ENCODE results near the gene IHH.

Gene IHH

DNA sequence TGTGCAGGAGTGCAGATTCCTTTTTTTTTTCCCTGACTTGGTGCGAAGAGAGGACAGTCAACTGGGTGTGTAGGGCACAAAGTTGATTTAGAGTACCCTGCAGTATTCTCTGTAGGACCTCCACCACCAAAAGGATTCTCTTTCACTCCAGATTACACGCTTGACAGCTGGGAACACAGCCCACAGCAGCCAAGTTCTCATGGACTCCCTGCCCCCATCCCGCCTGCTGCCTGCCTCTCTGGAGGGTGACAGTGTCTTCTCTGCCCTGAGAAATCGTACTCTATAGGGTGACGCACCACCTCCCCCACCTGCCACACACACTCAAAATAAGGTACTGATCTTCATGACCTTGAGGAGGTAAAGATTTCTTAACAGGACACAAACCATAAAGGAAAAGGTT is 26.6 kb upstream of the IHH start:
- Histone ChIP-seq H3K9ac (ENCODE audit: low read length) (no peak overlapping the region), H3K4me1 (ENCODE audit: control insufficient read depth, insufficient read depth, low read length) (peaks cover 25% of the 10 kb centered on the region), H3K9me3 (ENCODE audit: control insufficient read depth, low read length) (no peaks in the 10 kb centered on the region), H3K4me3 (ENCODE audit: low read length) (no peak overlapping the region), H3K27me3 (ENCODE audit: control insufficient read depth, insufficient read depth, low read length) (no peaks in the 10 kb centered on the region), H3K36me3 (ENCODE audit: control insufficient read depth, insufficient read depth, low read length) (no peaks in the 10 kb centered on the region)

DNA sequence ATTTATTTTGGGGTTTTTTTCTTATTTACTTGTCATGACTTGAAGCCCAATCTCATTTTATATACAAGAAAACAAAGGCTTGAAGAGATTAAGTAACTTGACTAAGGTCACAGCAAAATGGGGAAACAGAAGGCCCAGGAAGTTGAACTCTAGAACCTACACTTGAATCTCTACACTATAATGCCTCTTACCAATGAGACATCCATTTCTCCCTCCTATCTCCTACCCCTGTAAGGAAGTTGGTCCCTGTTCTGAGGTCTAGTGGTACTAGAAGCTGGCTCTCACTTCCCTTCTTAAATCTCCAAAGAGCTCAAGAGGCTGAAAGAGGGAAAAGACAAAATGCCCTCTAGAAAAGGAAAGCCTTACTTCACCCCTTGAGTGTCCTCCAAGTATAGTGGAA is 25.5 kb upstream of the IHH start:
- Histone ChIP-seq H3K36me3 (ENCODE audit: control insufficient read depth, insufficient read depth, low read length) (no peaks in the 10 kb centered on the region), H3K9ac (ENCODE audit: low read length) (no peak overlapping the region), H3K4me1 (ENCODE audit: control insufficient read depth, insufficient read depth, low read length) (peaks cover 31% of the 10 kb centered on the region), H3K9me3 (ENCODE audit: control insufficient read depth, low read length) (no peaks in the 10 kb centered on the region), H3K27me3 (ENCODE audit: control insufficient read depth, insufficient read depth, low read length) (no peaks in the 10 kb centered on the region), H3K4me3 (ENCODE audit: low read length) (no peak overlapping the region)

DNA sequence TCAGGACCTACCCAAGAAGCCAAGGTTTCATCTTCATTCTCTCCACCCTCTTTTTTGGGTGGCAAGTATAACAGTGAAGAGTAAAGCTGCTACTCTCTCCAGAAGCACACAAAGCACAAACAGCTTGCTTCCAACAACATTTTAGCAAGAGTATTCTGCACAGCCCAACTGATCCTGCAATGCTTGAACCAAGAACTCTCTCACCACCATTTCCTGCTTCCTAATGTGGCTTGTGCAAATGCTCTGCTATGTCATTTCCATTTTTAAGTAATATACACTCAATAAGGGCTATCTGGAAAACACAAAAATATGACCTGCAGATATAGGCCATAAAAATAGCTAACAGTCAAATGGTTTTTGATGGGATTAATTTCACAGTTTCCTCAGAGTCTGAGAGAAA is 24.1 kb upstream of the IHH start:
- Histone ChIP-seq H3K36me3 (ENCODE audit: control insufficient read depth, insufficient read depth, low read length) (no peaks in the 10 kb centered on the region), H3K9ac (ENCODE audit: low read length) (no peak overlapping the region), H3K27me3 (ENCODE audit: control insufficient read depth, insufficient read depth, low read length) (no peaks in the 10 kb centered on the region), H3K9me3 (ENCODE audit: control insufficient read depth, low read length) (no peaks in the 10 kb centered on the region), H3K4me1 (ENCODE audit: control insufficient read depth, insufficient read depth, low read length) (peaks cover 40% of the 10 kb centered on the region), H3K4me3 (ENCODE audit: low read length) (no peak overlapping the region)

DNA sequence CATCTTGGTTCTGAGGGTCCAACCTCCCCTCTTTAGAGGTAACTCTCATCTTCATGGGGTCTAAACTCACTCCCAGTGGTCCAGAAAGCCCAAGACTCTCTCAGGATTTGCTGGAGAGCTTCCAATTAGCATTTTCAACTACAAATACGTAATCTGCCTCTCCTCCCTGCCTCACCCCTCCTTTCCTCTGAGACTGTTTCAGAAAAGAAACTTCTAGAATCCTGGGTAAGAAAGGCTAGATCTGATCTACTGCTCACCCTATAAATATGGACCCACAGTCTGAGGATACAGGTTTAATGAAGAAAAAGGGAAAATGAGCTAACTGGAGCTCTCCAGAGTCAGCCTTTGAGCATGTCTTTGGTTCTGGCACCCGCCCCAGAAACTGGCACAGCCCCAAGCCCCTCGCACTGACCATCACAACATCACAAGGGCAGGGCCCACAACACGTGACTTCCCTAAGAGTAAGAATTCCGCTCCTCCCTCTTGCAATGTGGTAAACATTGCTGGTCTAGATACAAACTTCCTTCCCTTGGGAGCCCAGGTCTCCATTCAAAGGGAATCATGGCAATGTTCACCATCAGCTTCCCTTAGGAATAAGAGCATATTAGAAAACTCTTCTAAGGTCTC is 21.7 kb upstream of the IHH start:
- Histone ChIP-seq H3K4me1 (ENCODE audit: control insufficient read depth, insufficient read depth, low read length) (peaks cover 60% of the 10 kb centered on the region), H3K27me3 (ENCODE audit: control insufficient read depth, insufficient read depth, low read length) (no peaks in the 10 kb centered on the region), H3K4me3 (ENCODE audit: low read length) (peak overlapping the region; percentile 16), H3K9me3 (ENCODE audit: control insufficient read depth, low read length) (no peaks in the 10 kb centered on the region), H3K9ac (ENCODE audit: low read length) (peak overlapping the region; percentile 56), H3K36me3 (ENCODE audit: control insufficient read depth, insufficient read depth, low read length) (no peaks in the 10 kb centered on the region)

DNA sequence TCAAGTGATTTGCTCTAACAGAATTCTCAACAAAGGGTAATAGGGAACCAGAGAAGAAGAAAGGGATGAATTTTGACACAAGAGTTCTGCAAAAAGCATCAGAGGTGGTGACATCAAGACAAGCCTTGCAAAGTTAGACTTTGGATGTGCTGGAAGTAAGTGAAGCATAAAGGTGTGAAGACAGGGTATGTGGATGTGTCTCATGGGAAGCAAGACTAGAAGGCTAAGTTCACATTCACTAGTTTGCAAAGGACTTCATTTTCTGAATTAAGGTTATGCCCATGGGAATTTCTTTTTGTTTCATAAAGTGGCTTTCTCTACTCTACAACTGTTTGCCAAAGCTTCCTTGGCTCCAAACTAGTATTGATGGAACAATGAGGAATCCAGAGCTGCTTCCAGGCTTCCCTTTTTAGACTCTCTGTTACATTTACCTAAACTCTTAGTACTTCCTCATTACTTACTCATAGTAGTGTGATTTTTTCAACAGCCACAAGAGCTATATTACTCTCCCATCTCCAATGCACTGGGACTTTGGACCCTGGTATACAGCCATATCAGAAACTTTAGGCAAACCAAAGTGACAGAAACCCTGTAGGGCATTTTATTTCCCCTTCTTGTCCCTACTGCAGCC is 21.1 kb upstream of the IHH start:
- no peaks in the 10 kb centered on the region for H3K36me3 ChIP-seq (ENCODE audit: control insufficient read depth, insufficient read depth, low read length)
- peak overlapping the region; percentile 16 for H3K4me3 ChIP-seq (ENCODE audit: low read length)
- peaks cover 60% of the 10 kb centered on the region for H3K4me1 ChIP-seq (ENCODE audit: control insufficient read depth, insufficient read depth, low read length)
- no peaks in the 10 kb centered on the region for H3K9me3 ChIP-seq (ENCODE audit: control insufficient read depth, low read length)
- no peaks in the 10 kb centered on the region for H3K27me3 ChIP-seq (ENCODE audit: control insufficient read depth, insufficient read depth, low read length)
- peak overlapping the region; percentile 56 for H3K9ac ChIP-seq (ENCODE audit: low read length)

DNA sequence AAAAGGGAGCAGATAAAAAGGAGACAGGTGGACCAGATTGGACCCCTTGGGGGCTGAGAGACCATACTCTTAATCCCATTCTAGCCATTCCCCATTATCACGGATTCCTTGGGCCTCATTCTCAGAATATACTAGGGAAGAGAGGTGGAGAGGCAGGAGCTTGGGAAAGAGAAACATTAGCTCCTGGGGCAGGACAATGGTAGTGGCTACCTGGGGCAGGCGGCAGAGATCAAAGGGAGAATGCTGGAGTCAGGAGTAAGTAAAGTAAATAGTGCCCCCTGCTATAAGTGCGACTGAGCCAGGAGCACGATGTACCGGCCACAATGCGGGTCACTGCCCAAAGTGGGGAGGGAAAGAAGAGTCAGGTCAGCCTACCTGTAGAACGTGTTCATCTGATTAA is 20.4 kb upstream of the IHH start:
- Histone ChIP-seq H3K9ac (ENCODE audit: low read length) (peak overlapping the region; percentile 9), H3K27me3 (ENCODE audit: control insufficient read depth, insufficient read depth, low read length) (no peaks in the 10 kb centered on the region), H3K9me3 (ENCODE audit: control insufficient read depth, low read length) (no peaks in the 10 kb centered on the region), H3K4me3 (ENCODE audit: low read length) (no peak overlapping the region), H3K4me1 (ENCODE audit: control insufficient read depth, insufficient read depth, low read length) (peaks cover 56% of the 10 kb centered on the region), H3K36me3 (ENCODE audit: control insufficient read depth, insufficient read depth, low read length) (no peaks in the 10 kb centered on the region)

DNA sequence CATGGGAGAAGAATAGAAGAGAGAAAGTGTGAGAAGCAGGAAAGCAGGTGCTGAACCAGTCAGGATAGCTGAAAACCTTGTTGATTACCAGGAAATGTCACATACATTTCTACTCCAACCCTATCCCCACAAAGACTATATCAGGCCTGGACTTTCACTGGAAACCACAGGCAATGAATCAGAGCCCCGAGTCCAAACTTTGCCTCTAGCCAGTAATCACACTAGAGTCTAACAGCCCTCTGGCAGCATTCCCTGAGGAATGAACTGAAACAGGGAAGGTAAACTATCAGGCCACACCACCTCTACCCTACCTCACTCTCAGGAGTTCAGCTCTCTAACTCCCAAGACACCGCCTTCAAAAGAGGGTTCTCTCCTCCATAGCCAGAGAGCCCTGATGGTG is 18.7 kb upstream of the IHH start:
- Histone ChIP-seq H3K4me3 (ENCODE audit: low read length) (no peak overlapping the region), H3K36me3 (ENCODE audit: control insufficient read depth, insufficient read depth, low read length) (no peaks in the 10 kb centered on the region), H3K9me3 (ENCODE audit: control insufficient read depth, low read length) (no peaks in the 10 kb centered on the region), H3K9ac (ENCODE audit: low read length) (peak overlapping the region; percentile 36), H3K27me3 (ENCODE audit: control insufficient read depth, insufficient read depth, low read length) (no peaks in the 10 kb centered on the region), H3K4me1 (ENCODE audit: control insufficient read depth, insufficient read depth, low read length) (peaks cover 55% of the 10 kb centered on the region)

DNA sequence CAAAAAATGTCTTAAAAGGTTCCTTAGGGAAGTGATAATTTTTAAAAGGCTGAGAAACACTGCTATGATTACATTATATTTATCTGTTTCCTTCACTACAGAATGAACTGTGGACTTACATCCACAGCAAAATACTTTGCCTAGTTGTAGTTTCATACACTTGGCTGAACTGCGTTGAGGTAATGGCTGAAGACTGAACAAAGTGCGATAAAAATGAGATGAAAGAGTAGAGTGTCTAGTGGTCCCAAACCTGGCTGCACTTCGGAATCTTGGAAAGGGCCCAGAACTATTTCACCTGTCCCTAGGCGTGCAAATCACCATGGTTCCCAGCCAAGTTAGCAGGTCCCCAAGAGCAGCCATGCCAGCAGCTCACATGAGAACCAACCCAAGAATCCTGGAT is 18.2 kb upstream of the IHH start:
- Histone ChIP-seq H3K9me3 (ENCODE audit: control insufficient read depth, low read length) (no peaks in the 10 kb centered on the region), H3K4me3 (ENCODE audit: low read length) (no peak overlapping the region), H3K27me3 (ENCODE audit: control insufficient read depth, insufficient read depth, low read length) (no peaks in the 10 kb centered on the region), H3K4me1 (ENCODE audit: control insufficient read depth, insufficient read depth, low read length) (peaks cover 55% of the 10 kb centered on the region), H3K9ac (ENCODE audit: low read length) (peak overlapping the region; percentile 36), H3K36me3 (ENCODE audit: control insufficient read depth, insufficient read depth, low read length) (no peaks in the 10 kb centered on the region)

DNA sequence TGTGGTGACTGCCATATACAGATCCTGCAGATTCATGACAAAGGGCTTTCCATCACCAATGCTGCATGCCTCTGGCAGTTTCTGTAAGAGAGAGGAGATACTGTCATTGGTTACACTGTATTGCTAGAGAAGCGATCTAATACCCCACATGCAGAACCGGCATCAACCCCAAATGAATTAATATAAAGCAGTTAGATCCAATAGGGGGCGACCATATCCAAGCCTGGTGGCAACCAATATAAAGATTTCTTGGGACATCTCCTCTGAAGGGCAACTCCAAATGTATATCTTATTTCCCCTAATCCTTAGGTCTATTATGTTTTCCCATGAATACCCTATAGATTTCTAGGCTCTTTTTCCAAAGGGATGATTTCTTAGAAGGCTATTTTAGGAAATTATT is 17.4 kb upstream of the IHH start:
- no peaks in the 10 kb centered on the region for H3K27me3 ChIP-seq (ENCODE audit: control insufficient read depth, insufficient read depth, low read length)
- peaks cover 57% of the 10 kb centered on the region for H3K4me1 ChIP-seq (ENCODE audit: control insufficient read depth, insufficient read depth, low read length)
- no peaks in the 10 kb centered on the region for H3K9me3 ChIP-seq (ENCODE audit: control insufficient read depth, low read length)
- H3K36me3 ChIP-seq (ENCODE audit: control insufficient read depth, insufficient read depth, low read length): no peaks in the 10 kb centered on the region
- no peak overlapping the region for H3K4me3 ChIP-seq (ENCODE audit: low read length)
- H3K9ac ChIP-seq (ENCODE audit: low read length): peak overlapping the region; percentile 36

DNA sequence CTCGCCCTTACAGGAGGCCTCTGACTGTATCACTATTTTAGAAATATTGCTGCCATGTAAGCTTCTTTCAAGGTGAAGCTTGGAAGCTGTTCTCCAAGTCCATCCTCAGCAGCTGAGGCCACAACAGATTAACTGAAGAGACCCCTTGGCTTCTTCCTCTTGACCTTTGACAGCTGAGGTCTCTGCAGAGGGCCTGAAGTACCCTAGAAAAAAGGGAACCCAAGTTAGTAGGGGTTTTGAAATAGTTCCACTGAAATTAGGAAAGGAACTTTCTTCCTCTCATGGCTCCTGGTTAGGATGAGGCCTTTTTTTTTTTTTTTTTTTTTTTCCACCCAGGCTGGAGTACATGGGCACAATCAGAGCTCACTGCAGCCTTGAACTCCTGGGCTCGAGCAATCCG is 15.5 kb upstream of the IHH start:
- H3K27me3 ChIP-seq (ENCODE audit: control insufficient read depth, insufficient read depth, low read length): no peaks in the 10 kb centered on the region
- no peak overlapping the region for H3K4me3 ChIP-seq (ENCODE audit: low read length)
- no peaks in the 10 kb centered on the region for H3K9me3 ChIP-seq (ENCODE audit: control insufficient read depth, low read length)
- peaks cover 55% of the 10 kb centered on the region for H3K4me1 ChIP-seq (ENCODE audit: control insufficient read depth, insufficient read depth, low read length)
- no peaks in the 10 kb centered on the region for H3K36me3 ChIP-seq (ENCODE audit: control insufficient read depth, insufficient read depth, low read length)
- no peak overlapping the region for H3K9ac ChIP-seq (ENCODE audit: low read length)

DNA sequence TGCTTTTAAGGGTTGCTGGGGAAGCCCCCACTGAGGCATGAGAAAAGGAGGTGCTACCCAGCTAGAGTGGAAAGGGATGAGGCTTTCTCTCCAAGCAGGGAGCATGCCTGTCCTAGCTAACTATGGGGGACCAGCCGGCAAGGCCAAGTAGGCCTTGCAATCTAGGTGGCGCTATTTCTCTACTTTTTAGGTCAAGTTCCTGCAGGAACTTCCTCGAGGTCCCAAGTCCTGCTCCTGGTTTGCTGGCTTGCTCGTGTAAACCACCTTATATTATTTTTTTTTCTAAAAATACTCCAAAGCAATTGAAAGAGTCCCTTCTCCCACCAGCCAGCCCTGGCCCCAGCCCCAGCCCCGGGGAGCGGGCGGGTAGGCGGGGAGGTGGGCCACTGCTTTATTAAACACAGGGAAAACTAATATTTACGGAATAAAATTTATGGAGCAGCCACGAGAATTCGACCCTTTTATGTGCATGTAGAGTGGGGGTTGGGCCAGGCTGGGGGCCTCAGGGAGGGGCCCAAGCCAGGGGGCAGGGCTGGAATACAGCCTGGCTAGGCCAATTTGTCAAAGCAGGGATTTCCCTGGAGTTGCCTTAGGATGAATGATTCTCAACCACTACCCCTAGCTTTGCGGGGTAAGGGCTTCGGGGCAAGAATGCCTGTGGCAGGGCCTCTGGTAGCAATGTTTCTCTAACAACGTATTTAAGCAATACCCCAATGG is 12.8 kb upstream of the IHH start:
- no peaks in the 10 kb centered on the region for H3K9me3 ChIP-seq (ENCODE audit: control insufficient read depth, low read length)
- peaks cover 48% of the 10 kb centered on the region for H3K4me1 ChIP-seq (ENCODE audit: control insufficient read depth, insufficient read depth, low read length)
- H3K4me3 ChIP-seq (ENCODE audit: low read length): no peak overlapping the region
- no peak overlapping the region for H3K9ac ChIP-seq (ENCODE audit: low read length)
- no peaks in the 10 kb centered on the region for H3K27me3 ChIP-seq (ENCODE audit: control insufficient read depth, insufficient read depth, low read length)
- no peaks in the 10 kb centered on the region for H3K36me3 ChIP-seq (ENCODE audit: control insufficient read depth, insufficient read depth, low read length)

DNA sequence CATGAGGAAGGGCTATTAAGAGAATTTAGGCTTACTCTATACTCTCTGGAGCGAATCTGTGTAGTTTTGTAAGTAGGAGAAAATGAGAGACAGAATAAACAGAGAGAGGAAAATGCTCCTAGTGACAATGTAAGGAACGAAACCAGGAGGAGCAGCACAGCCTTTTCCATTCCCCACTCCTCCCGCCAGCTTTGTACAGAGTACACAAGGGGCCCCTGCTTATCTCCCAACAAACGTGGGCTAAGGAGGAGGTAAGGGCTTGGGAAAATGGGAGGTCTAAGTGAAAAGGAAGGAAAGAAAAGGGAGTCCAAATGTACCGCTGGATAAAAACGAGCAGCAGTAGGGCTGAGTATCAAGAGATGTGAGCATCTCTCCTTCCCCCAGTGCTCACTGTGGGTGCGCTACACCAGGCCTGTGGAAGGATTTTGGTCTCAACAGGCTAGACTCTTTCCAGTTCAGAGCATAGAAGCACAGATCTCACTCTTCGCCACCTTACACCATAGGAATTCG is 12.1 kb upstream of the IHH start:
- Histone ChIP-seq H3K9ac (ENCODE audit: low read length) (no peak overlapping the region), H3K36me3 (ENCODE audit: control insufficient read depth, insufficient read depth, low read length) (no peaks in the 10 kb centered on the region), H3K4me1 (ENCODE audit: control insufficient read depth, insufficient read depth, low read length) (peaks cover 41% of the 10 kb centered on the region), H3K27me3 (ENCODE audit: control insufficient read depth, insufficient read depth, low read length) (no peaks in the 10 kb centered on the region), H3K4me3 (ENCODE audit: low read length) (no peak overlapping the region), H3K9me3 (ENCODE audit: control insufficient read depth, low read length) (no peaks in the 10 kb centered on the region)
